HepG2 (cell line): ENCODE measurements around the gene PLVAP. TPM values are rescaled to one million over a fixed set of nuclear protein-coding genes. Genes with fewer than 3 reads are reported as not detected.
A peak's percentile ranks its signal among the peaks of the same experiment; 100 is the strongest.

Experiments
- ATAC-seq: fragments of 200-7000 bp; cut with Tn5 transposase; 3 replicates; pipeline ENCODE4 v1.9.1; 2020; ENCODE audit warnings: mild to moderate bottlenecking, moderate library complexity
- BruUV-seq: library from RNA; stranded (reverse); fragments of 400-500 nt; replicated peaks from 2 replicates; lab custom pipeline; 2021; lab: Mats Ljungman, UMichigan
- CTCF ChIA-PET: fragments of 300-600 bp; formaldehyde crosslinking; extraction: SDS; loops from one replicate; lab custom pipeline; 2021; ENCODE audit warnings: low total read pairs, inconsistent platforms, low intra/inter-chr PET ratio; lab: Yijun Ruan, JAX
- POLR2A ChIA-PET: fragments of 350-600 bp; sonication (Branson Sonifier 250); formaldehyde crosslinking; loops from one replicate; lab custom pipeline; 2020; ENCODE audit warnings: antibody characterized with exemption, inconsistent platforms; lab: Yijun Ruan, JAX
- DNase-seq: peaks from one replicate; pipeline ENCODE4 v3.0.0-alpha.2; 2015; ENCODE audit warnings: low spot score
- FAIRE-seq: peaks from 3 replicates; lab custom pipeline; 2011; peaks lifted over from hg19 to GRCh38; lab: Jason Lieb, UNC
- H2AFZ ChIP-seq: one replicate; pipeline ENCODE4 v1.6.1; 2011; ENCODE audit warnings: low read length, inconsistent platforms
- H3K27ac ChIP-seq: fragments of 300-600 bp; 3 replicates; pipeline ENCODE4 v1.8.0; 2011; ENCODE audit warnings: mixed run types, mild to moderate bottlenecking, mixed read lengths, low read length, inconsistent platforms; ENCODE audit not compliant: insufficient read depth; ENCODE audit errors: extremely low read length
- H3K27me3 ChIP-seq, 2 experiments: fragments of 200-600 bp in 1 of 2; 2 replicates in 1 of 2; 3 replicates in 1 of 2; pipeline versions ENCODE4 v1.6.0 to v1.8.0; 2011; ENCODE audit warnings: low read length in 2 of 2, mild to moderate bottlenecking in 2 of 2, moderate library complexity in 2 of 2, inconsistent platforms in 1 of 2; ENCODE audit not compliant: insufficient read depth in 2 of 2, control insufficient read depth in 1 of 2
- H3K36me3 ChIP-seq, 2 experiments: fragments of 200-600 bp in 1 of 2; replicated peaks in 1 of 2; 2 replicates in 1 of 2; 3 replicates in 1 of 2; pipeline versions ENCODE4 v1.5.1 to v1.8.0; 2011; ENCODE audit warnings: low read length in 2 of 2, inconsistent platforms in 1 of 2; ENCODE audit not compliant: insufficient read depth in 2 of 2, control insufficient read depth in 1 of 2
- H3K4me1 ChIP-seq: 2 replicates; pipeline ENCODE4 v1.5.1; 2012; ENCODE audit warnings: low read length, inconsistent platforms; ENCODE audit not compliant: insufficient read depth
- H3K4me2 ChIP-seq: 2 replicates; pipeline ENCODE4 v1.6.0; 2011; ENCODE audit warnings: low read depth, low read length, inconsistent platforms
- H3K4me3 ChIP-seq, 3 experiments: fragments of 200-600 bp in 1 of 3; sonication (generic), shearing (Covaris generic) in 1 of 3; replicated peaks in 1 of 3; 2 replicates each; pipeline ENCODE4 v1.5.1; 2011 to 2016; ENCODE audit warnings: low read length in 3 of 3, inconsistent platforms in 2 of 3, low read depth in 2 of 3, mild to moderate bottlenecking in 2 of 3, control low read depth in 1 of 3, mixed read lengths in 1 of 3; ENCODE audit not compliant: insufficient read depth in 1 of 3
- H3K79me2 ChIP-seq: one replicate; pipeline ENCODE4 v1.6.1; 2011; ENCODE audit warnings: low read length, inconsistent platforms; ENCODE audit not compliant: insufficient read depth
- H3K9ac ChIP-seq: 2 replicates; pipeline ENCODE4 v1.6.0; 2011; ENCODE audit warnings: mild to moderate bottlenecking, low read depth, low read length, inconsistent platforms; ENCODE audit not compliant: insufficient read depth
- H3K9me3 ChIP-seq: 2 replicates; pipeline ENCODE4 v1.5.1; 2012; ENCODE audit warnings: mild to moderate bottlenecking, low read length
- H4K20me1 ChIP-seq: 2 replicates; pipeline ENCODE4 v1.6.0; 2011; ENCODE audit warnings: inconsistent platforms, mild to moderate bottlenecking, low read length, moderate library complexity; ENCODE audit not compliant: insufficient read depth
- RBAK ChIP-seq: sonication (generic); formaldehyde crosslinking; IDR thresholded peaks from 2 replicates; pipeline ENCODE4 v1.5.1; 2020; ENCODE audit warnings: mild to moderate bottlenecking, missing genetic modification reagents
- RFX3 ChIP-seq: IDR thresholded peaks from 2 replicates; pipeline ENCODE4 v1.6.1; 2016; ENCODE audit warnings: missing biosample characterization, missing genetic modification reagents
- ZNF121 ChIP-seq: sonication (generic); formaldehyde crosslinking; IDR thresholded peaks from 2 replicates; pipeline ENCODE4 v1.5.0; 2020; ENCODE audit warnings: mild to moderate bottlenecking, missing genetic modification reagents
- ZNF317 ChIP-seq: sonication (generic); formaldehyde crosslinking; IDR thresholded peaks from 2 replicates; pipeline ENCODE4 v1.5.0; 2020; ENCODE audit warnings: mild to moderate bottlenecking, missing genetic modification reagents
- ZNF652 ChIP-seq: IDR thresholded peaks from 2 replicates; pipeline ENCODE4 v1.6.1; 2016; ENCODE audit warnings: low read depth, borderline replicate concordance
- WGBS: methylation state at CpG from one replicate; pipeline ENCODE4 v1.1.6; 2017; ENCODE audit warnings: low lambda C conversion rate; 5-methylcytosine and 5-hydroxymethylcytosine counted together
- in situ Hi-C: cut with HindIII; loops from 2 replicates; pipeline ENCODE4 v1.10.0; 2017; ENCODE audit warnings: low pct_unique_long_range_greater_than_20kb; ENCODE audit not compliant: extremely low pct_ligation_motif_present
- intact Hi-C: fragments of 100-400 bp; cut with micrococcal nuclease; formaldehyde crosslinking; loops from one replicate; pipeline ENCODE4 v1.10.0; 2022; ENCODE audit not compliant: unreplicated experiment
- polyA plus RNA-seq, 8 experiments: library from polyadenylated mRNA; depleted of rRNA in 3 of 8; stranded (reverse) in 7 of 8; unstranded in 1 of 8; fragments of >200 nt; fragmentation: Illumina TruSeq in 4 of 8; extraction: Trizol in 4 of 8; gene quantifications; 2 replicates each; pipeline versions ENCODE4 v1.2.1 to v1.2.3, GENCODE V29; 2011 to 2016; ENCODE audit warnings: low read depth in 4 of 8, missing spikeins in 1 of 8, mixed read lengths in 1 of 8; ENCODE audit not compliant: insufficient read depth in 1 of 8
- total RNA-seq, 5 experiments: library from RNA; depleted of rRNA; stranded (reverse); fragments of >200 nt; fragmentation: Illumina TruSeq; extraction: Trizol; gene quantifications; 2 replicates each; pipeline ENCODE4 v1.2.3, GENCODE V29; 2016; ENCODE audit warnings: low read depth in 1 of 5

PLVAP gene
- total and polyA plus RNA-seq, 2 of the 13 experiments (the other 11 are each of a cell fraction or from before 2014, with no cell fraction given): 0.26 TPM; not detected in 1

- intact Hi-C loops (loop anchor here (1.0 kb wide), 1 partner anchor 37 kb away; the partner anchor contains the start of gene BABAM1), in situ Hi-C loops (no loop called here)
- Histone ChIP-seq H3K4me2 (peak overlapping the region; percentile 97), H3K9ac (0 out of 2 replicates have a peak overlapping the region, but pooled peaks have one; percentile 33), H3K9me3 (no peaks in the 10 kb centered on the region), H2AFZ (no peak overlapping the region), H3K27ac (peak overlapping the region; percentile 48), H3K36me3 (no peaks in the 10 kb centered on the region), H3K4me3 (peak overlapping the region in 1 of 3 experiments; percentile 85; a peak in 3 of 6 replicates), H3K4me1 (peaks cover 33% of the 10 kb centered on the region), H4K20me1 (no peaks in the 10 kb centered on the region), H3K79me2 (peaks cover 4% of the 10 kb centered on the region), H3K27me3 (no peaks in the 10 kb centered on the region; a peak in 1 of 5 replicates)
- DNase-seq: no peak
- no peak for FAIRE-seq
- ChIA-PET POLR2A (interaction anchor here (0.7 to 1.8 kb wide), 16 partner anchors 13 to 302 kb away, joined by 3 to 13 read pairs (median 4); partner anchors contain the start of genes BABAM1, BST2, MVB12A and OCEL1), CTCF (no interaction called here)
- ATAC-seq: no peak
- BruUV-seq: no TSS peak
- 53% methylated on average over 12 of the region's 12 CpGs for WGBS
- TF ChIP-seq ZNF317 (CRISPR knock-in tag): 0 out of 2 replicates have a peak, but pooled peaks have one; percentile 10
- TF ChIP-seq ZNF652 (CRISPR knock-in tag): peak; percentile 78
- no peak for TF ChIP-seq RBAK (CRISPR knock-in tag)
- TF ChIP-seq ZNF121 (CRISPR knock-in tag): peak; percentile 70
Observed at GRCh38 chr19:17304386-17305215, 72.5 kb downstream of the PLVAP start.

GRCh38 chr19:17303940-17304267 is 73.2 kb downstream of the PLVAP start:
- TF ChIP-seq ZNF121 (CRISPR knock-in tag) (0 out of 2 replicates have a peak, but pooled peaks have one; percentile 19), RFX3 (CRISPR knock-in tag) (no peak)
- no peaks in the 10 kb centered on the region for H3K27me3 ChIP-seq
- H3K9ac ChIP-seq: peak overlapping the region; percentile 58; the same call in 1 of the 2 replicates
- in situ Hi-C loops (no loop called here), intact Hi-C loops (loop anchor here (1.0 kb wide), 1 partner anchor 89 kb away; the partner anchor contains the start of gene USE1)
- DNase-seq: no peak
- no peak overlapping the region for H2AFZ ChIP-seq
- H3K36me3 ChIP-seq: no peaks in the 10 kb centered on the region
- ATAC-seq: no peak
- no peak overlapping the region for H3K27ac ChIP-seq
- H3K4me3 ChIP-seq: peak overlapping the region; percentile 47 to 81 (median 61); a peak in 5 of 6 replicates
- BruUV-seq: no TSS peak
- H3K9me3 ChIP-seq: no peaks in the 10 kb centered on the region
- no peaks in the 10 kb centered on the region for H4K20me1 ChIP-seq
- ChIA-PET POLR2A (interaction anchor here (0.8 to 1.8 kb wide), 4 partner anchors 13 to 79 kb away, joined by 3 to 5 read pairs (median 4); no protein-coding TSS in a partner anchor), CTCF (no interaction called here)
- peaks cover 3% of the 10 kb centered on the region for H3K79me2 ChIP-seq
- H3K4me2 ChIP-seq: peak overlapping the region; percentile 97
- peaks cover 33% of the 10 kb centered on the region for H3K4me1 ChIP-seq
- no peak for FAIRE-seq
- WGBS: 41% methylated on average over 8 of the region's 12 CpGs
